ENCODE measurements around the gene C3AR1.
"Not testable (repeated sequence)": the region's sequence is repeated elsewhere in the genome, so short reads cannot be mapped to it uniquely, and the experiment has no call there.

- TF ChIP-seq POLR2A (IDR thresholded peaks at IDR 0.05; ENCODE audit: low read depth, low read length); POU2F2 (IDR thresholded peaks at IDR 0.05; ENCODE audit: low read depth, low read length); POLR2AphosphoS5 (IDR thresholded peaks at IDR 0.05; ENCODE audit: low read depth, low read length); TAF1 (IDR thresholded peaks at IDR 0.05; ENCODE audit: low read depth, low read length); PAX5 (IDR thresholded peaks at IDR 0.05; ENCODE audit: insufficient read depth, low read length, severe bottlenecking): not testable (repeated sequence)
These were observed 47.9 kb downstream of the C3AR1 start for GRCh38 chr12:8018213-8018612.

All from GM12891 (cell line).